ENCODE measurements around the gene TMEM63C. TPM values are rescaled to one million over a fixed set of nuclear protein-coding genes. Genes with fewer than 3 reads are reported as not detected.

Gene TMEM63C
- total RNA-seq, 1 donor from 2014 or later, result 27.0 TPM

DNA sequence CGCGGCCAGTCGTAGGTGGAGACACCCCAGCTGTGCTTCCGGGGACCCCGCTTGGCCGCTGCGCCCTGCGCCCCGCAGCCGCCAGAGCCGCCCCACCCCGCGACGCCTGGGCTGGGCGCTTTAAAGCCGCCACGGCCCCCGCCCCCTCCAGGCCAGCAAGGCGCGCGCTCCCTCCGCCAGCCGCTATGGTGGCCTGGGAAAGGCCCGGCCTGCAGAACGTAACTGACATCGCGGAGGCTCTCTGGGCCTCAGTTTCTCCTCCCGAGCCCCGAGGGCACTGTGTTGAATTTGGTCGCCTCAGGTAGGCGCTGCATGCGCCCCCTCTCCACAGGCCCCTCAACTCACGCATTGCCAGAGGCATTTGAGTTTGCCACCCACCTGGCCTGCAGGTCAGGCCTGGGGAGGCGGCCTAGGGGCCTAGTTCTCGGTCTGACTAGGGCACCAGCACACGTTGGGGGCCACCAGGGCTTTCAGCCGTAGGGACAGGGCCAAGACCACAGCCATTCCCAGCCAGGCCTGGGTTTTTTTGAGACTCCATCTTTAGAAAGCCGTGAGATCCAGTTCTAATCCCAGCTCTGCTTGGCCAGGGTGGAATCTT is 89.6 kb downstream of the TMEM63C start, which contains the start of gene NGB:
TSS of gene NGB (minus strand) at position 94 of the 598 bp plus-strand sequence. CDS start 269 bp downstream, outside the sequence.
- Histone ChIP-seq H3K36me3 (no peaks in the 10 kb centered on the region), H3K27ac (no peak within 1 kb of the TSS), H3K4me3 (no peak within 1 kb of the TSS), H3K4me1 (peaks cover 11% of the 10 kb centered on the region), H3K27me3 (no peaks in the 10 kb centered on the region), H3K9me3 (no peaks in the 10 kb centered on the region)
- DNase-seq (ENCODE audit: extremely low spot score in 2 of 2), result no peak
- intact Hi-C loops (cut with DNase I), result no loop called here
- no peak for TF ChIP-seq POLR2A (IDR thresholded peaks at IDR 0.05)
- TF ChIP-seq, protein P1, sequence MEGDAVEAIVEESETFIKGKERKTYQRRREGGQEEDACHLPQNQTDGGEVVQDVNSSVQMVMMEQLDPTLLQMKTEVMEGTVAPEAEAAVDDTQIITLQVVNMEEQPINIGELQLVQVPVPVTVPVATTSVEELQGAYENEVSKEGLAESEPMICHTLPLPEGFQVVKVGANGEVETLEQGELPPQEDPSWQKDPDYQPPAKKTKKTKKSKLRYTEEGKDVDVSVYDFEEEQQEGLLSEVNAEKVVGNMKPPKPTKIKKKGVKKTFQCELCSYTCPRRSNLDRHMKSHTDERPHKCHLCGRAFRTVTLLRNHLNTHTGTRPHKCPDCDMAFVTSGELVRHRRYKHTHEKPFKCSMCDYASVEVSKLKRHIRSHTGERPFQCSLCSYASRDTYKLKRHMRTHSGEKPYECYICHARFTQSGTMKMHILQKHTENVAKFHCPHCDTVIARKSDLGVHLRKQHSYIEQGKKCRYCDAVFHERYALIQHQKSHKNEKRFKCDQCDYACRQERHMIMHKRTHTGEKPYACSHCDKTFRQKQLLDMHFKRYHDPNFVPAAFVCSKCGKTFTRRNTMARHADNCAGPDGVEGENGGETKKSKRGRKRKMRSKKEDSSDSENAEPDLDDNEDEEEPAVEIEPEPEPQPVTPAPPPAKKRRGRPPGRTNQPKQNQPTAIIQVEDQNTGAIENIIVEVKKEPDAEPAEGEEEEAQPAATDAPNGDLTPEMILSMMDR (IDR thresholded peaks at IDR 0.05), result no peak
- no peak for TF ChIP-seq POLR2AphosphoS5 (IDR thresholded peaks at IDR 0.05; ENCODE audit: insufficient read depth in 1 of 2, low read depth in 1 of 2)

DNA sequence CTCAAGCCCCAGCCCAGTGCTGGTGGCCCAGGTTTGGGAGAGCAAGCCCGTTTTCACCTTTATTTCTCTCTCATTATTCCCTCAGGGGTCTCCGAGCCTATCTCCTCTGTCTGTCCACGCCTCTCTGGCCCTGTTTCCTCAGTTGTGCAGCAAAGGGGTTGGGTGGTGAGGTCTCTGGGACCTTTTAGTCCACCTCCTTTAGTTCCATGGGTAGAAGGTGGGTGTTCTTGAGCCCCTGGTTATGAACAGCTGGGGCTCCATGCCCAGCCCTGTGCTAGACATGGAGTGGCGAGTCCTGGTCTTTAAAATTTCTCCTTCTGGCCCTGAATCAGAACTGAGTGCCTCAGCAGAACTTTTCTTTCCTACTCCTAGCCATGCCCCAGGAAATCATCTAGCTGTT is 90.7 kb downstream of the TMEM63C start:
- Histone ChIP-seq H3K36me3 (peaks cover 0 to 4% of the 10 kb centered on the region in 2 donors), H3K9me3 (no peaks in the 10 kb centered on the region), H3K4me1 (peaks cover 11% of the 10 kb centered on the region), H3K27ac (no peak overlapping the region), H3K27me3 (no peaks in the 10 kb centered on the region), H3K4me3 (no peak overlapping the region)
- intact Hi-C loops (cut with DNase I), result no loop called here
- TF ChIP-seq POLR2A (IDR thresholded peaks at IDR 0.05) (no peak), POLR2AphosphoS5 (IDR thresholded peaks at IDR 0.05; ENCODE audit: insufficient read depth in 1 of 2, low read depth in 1 of 2) (no peak)
- TF ChIP-seq, protein P1 (IDR thresholded peaks at IDR 0.05), result no peak
- no peak for DNase-seq (ENCODE audit: extremely low spot score in 2 of 2)

DNA sequence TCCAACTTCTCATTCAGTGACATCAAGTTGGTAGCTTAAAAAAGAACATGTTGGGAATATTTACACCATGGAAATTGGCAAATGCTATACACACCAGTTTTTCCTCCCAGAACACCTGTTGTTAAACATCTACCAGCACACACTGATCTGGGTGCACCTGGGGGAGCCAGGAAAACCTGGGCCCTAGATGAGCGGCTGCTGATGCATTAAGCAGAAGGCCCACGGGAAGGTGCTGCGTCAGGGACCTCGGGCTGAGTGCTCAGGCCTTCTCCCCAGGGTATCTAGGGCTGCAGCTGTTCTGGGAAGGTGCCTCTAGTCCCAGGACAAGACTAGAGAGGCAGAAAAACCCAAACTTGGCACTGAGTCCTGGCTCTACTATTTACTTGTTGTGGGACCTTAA is 92.2 kb downstream of the TMEM63C start:
- Histone ChIP-seq H3K27ac (no peak overlapping the region), H3K36me3 (peaks cover 0 to 20% of the 10 kb centered on the region in 2 donors), H3K4me3 (no peak overlapping the region), H3K27me3 (no peaks in the 10 kb centered on the region), H3K9me3 (no peaks in the 10 kb centered on the region), H3K4me1 (peaks cover 11% of the 10 kb centered on the region)
- DNase-seq (ENCODE audit: extremely low spot score in 2 of 2), result no peak
- intact Hi-C loops (cut with DNase I), result no loop called here
- no peak for TF ChIP-seq POLR2A (IDR thresholded peaks at IDR 0.05)
- TF ChIP-seq, protein P1 (IDR thresholded peaks at IDR 0.05), result no peak
- TF ChIP-seq POLR2AphosphoS5 (IDR thresholded peaks at IDR 0.05; ENCODE audit: insufficient read depth in 1 of 2, low read depth in 1 of 2), result no peak

DNA sequence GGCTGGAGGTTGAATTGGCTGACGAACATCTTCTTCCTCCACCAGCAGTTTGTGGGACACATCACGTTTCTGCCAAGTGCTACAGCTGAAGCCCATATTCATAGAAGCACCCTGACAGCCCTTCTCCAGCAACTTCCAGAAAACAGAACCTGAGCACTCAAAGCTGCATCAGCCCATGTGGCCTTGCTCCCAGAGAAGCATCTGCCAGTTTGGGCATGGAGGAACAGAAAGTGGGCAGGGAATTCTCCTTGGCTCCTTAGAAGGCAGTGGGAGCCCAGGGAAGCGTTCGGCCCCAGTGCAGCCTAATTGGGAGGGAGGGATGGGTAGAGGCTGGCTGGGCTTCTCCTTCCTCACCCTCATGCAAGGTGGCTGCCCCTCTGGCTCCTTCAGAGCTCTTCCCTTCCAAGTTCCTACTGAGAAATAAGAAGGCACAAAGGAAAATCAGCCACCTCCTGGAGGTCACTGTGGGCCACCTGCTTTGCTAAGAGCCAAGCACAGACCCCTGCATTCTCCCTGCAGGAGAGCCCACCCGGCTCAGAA is 93.5 kb downstream of the TMEM63C start:
- DNase-seq (ENCODE audit: extremely low spot score in 2 of 2), result no peak
- Histone ChIP-seq H3K27me3 (no peaks in the 10 kb centered on the region), H3K4me1 (peaks cover 11% of the 10 kb centered on the region), H3K27ac (no peak overlapping the region), H3K36me3 (peaks cover 0 to 33% of the 10 kb centered on the region in 2 donors), H3K9me3 (no peaks in the 10 kb centered on the region), H3K4me3 (no peak overlapping the region)
- TF ChIP-seq POLR2AphosphoS5 (IDR thresholded peaks at IDR 0.05; ENCODE audit: insufficient read depth in 1 of 2, low read depth in 1 of 2), result no peak
- TF ChIP-seq, protein P1 (IDR thresholded peaks at IDR 0.05), result no peak
- TF ChIP-seq POLR2A (IDR thresholded peaks at IDR 0.05), result no peak
- intact Hi-C loops (cut with DNase I), result no loop called here

DNA sequence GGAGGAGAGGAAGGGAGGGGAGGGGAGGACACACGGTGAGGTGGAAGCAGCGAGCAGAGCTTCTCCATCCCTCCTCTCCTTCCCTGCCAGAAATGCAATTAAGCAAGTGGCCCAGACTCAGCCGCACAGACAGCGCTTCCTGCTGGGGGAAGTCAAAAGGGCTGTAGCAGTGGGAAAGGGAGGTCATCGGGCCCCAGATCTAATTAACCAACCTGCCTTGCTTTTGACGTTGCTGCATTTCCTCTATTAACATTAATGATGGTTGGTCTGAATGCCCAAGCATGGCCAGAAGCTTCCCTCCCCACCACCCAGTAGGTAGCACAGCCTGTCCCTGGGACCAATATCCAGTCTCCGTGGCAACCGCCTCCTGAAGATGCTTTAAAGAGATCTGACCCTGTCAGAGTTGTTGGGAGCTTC is 94.0 kb downstream of the TMEM63C start:
- intact Hi-C loops (cut with DNase I), result no loop called here
- DNase-seq (ENCODE audit: extremely low spot score in 2 of 2), result no peak

More for the DNA sequence above, 94.0 kb downstream of the TMEM63C start:
- H3K27ac ChIP-seq, result no peak overlapping the region
- H3K9me3 ChIP-seq, result no peaks in the 10 kb centered on the region
- TF ChIP-seq, protein P1 (IDR thresholded peaks at IDR 0.05), result no peak
- TF ChIP-seq POLR2AphosphoS5 (IDR thresholded peaks at IDR 0.05; ENCODE audit: insufficient read depth in 1 of 2, low read depth in 1 of 2), result no peak
- no peak for TF ChIP-seq POLR2A (IDR thresholded peaks at IDR 0.05)
- H3K36me3 ChIP-seq, result peaks cover 0 to 33% of the 10 kb centered on the region in 2 donors
- H3K4me1 ChIP-seq, result peaks cover 9% of the 10 kb centered on the region
- no peak overlapping the region for H3K4me3 ChIP-seq
- no peaks in the 10 kb centered on the region for H3K27me3 ChIP-seq
